GM12878 (cell line): ENCODE measurements around the gene CTNNBIP1. TPM values are rescaled to one million over a fixed set of nuclear protein-coding genes. Genes with fewer than 3 reads are reported as not detected.

Experiments used
- ATAC-seq: fragments of 200-7000 bp; cut with Tn5 transposase; 3 replicates; pipeline ENCODE4 v1.9.1; 2020; ENCODE audit warnings: mild to moderate bottlenecking, moderate library complexity
- BruUV-seq: library from RNA; stranded (reverse); fragments of 400-500 nt; replicated peaks from 2 replicates; lab custom pipeline; 2021; lab: Mats Ljungman, UMichigan
- CTCF ChIA-PET: fragments of 300-600 bp; sonication (Branson Sonifier 250); formaldehyde crosslinking; extraction: SDS; loops from one replicate; lab custom pipeline; 2021; ENCODE audit warnings: inconsistent platforms; lab: Yijun Ruan, JAX
- POLR2A ChIA-PET: fragments of 350-600 bp; formaldehyde crosslinking; extraction: SDS; loops from one replicate; lab custom pipeline; 2021; ENCODE audit warnings: inconsistent platforms; lab: Charles Lee
- RAD21 ChIA-PET: fragments of 300-600 bp; sonication (Branson Sonifier 250); formaldehyde crosslinking; loops from one replicate; lab custom pipeline; 2023; ENCODE audit warnings: antibody characterized with exemption; ENCODE audit not compliant: unreplicated experiment; lab: Charles Lee
- SMC1A ChIA-PET: fragments of 300-600 bp; sonication (Branson Sonifier 250); formaldehyde crosslinking; loops from one replicate; lab custom pipeline; 2023; ENCODE audit not compliant: unreplicated experiment, uncharacterized antibody; lab: Charles Lee
- DNase-seq: peaks from one replicate; pipeline ENCODE4 v3.0.0-alpha.2; 2011; ENCODE audit warnings: low read depth, low spot score
- FAIRE-seq: peaks from 3 replicates; lab custom pipeline; 2011; peaks lifted over from hg19 to GRCh38; lab: Jason Lieb, UNC
- H2AFZ ChIP-seq: 2 replicates; pipeline ENCODE4 v1.6.0; 2011; ENCODE audit warnings: low read depth, low read length, control low read depth; ENCODE audit not compliant: control insufficient read depth
- H3K27ac ChIP-seq: 2 replicates; pipeline ENCODE4 v1.5.1; 2011; ENCODE audit warnings: control low read depth; ENCODE audit not compliant: control insufficient read depth, insufficient read depth
- H3K27me3 ChIP-seq, 2 experiments: replicated peaks in 1 of 2; 2 replicates each; pipeline versions ENCODE4 v1.6.0 to v1.6.1; 2011; ENCODE audit warnings: low read length in 1 of 2; ENCODE audit not compliant: control insufficient read depth in 2 of 2, insufficient read depth in 2 of 2
- H3K36me3 ChIP-seq, 2 experiments: 2 replicates each; pipeline ENCODE4 v1.5.1; 2011; ENCODE audit warnings: low read length in 1 of 2; ENCODE audit not compliant: control insufficient read depth in 2 of 2, insufficient read depth in 2 of 2
- H3K4me1 ChIP-seq: 2 replicates; pipeline ENCODE4 v1.6.1; 2011; ENCODE audit warnings: mild to moderate bottlenecking, low read length, moderate library complexity, mixed read lengths; ENCODE audit not compliant: control insufficient read depth, insufficient read depth
- H3K4me2 ChIP-seq: 2 replicates; pipeline ENCODE4 v1.6.0; 2011; ENCODE audit warnings: control low read depth; ENCODE audit not compliant: control insufficient read depth, insufficient read depth
- H3K4me3 ChIP-seq: fragments of 200-600 bp; sonication (generic); 2 replicates; pipeline ENCODE4 v1.5.1; 2016
- H3K79me2 ChIP-seq: 2 replicates; pipeline ENCODE4 v1.6.0; 2011; ENCODE audit warnings: low read length; ENCODE audit not compliant: control insufficient read depth, insufficient read depth
- H3K9ac ChIP-seq: 2 replicates; pipeline ENCODE4 v1.8.0; 2011; ENCODE audit warnings: low read length, control low read depth, mixed read lengths; ENCODE audit not compliant: control insufficient read depth, insufficient read depth
- H3K9me3 ChIP-seq: replicated peaks from 3 replicates; pipeline ENCODE4 v1.5.1; 2011; ENCODE audit warnings: mild to moderate bottlenecking, low read length; ENCODE audit not compliant: control insufficient read depth, insufficient read depth
- H4K20me1 ChIP-seq: 2 replicates; pipeline ENCODE4 v1.6.0; 2011; ENCODE audit not compliant: control insufficient read depth, insufficient read depth
- BMI1 ChIP-seq: fragments of 450-650 bp; IDR thresholded peaks from 2 replicates; pipeline ENCODE4 v1.6.1; 2016; ENCODE audit warnings: mild to moderate bottlenecking, moderate library complexity, borderline replicate concordance
- CHD1 ChIP-seq: IDR thresholded peaks from 2 replicates; pipeline ENCODE4 v1.6.1; 2012; ENCODE audit warnings: low read depth, low read length, improper control_type of control experiment
- EED ChIP-seq: sonication (generic); IDR thresholded peaks from 2 replicates; pipeline ENCODE4 v1.6.1; 2016; ENCODE audit warnings: antibody characterized with exemption, low read depth
- KAT2A ChIP-seq: conservative IDR thresholded peaks from 2 replicates; pipeline ENCODE4 v1.6.1; 2011; ENCODE audit warnings: low read depth, low read length; ENCODE audit not compliant: control insufficient read depth
- POU2F2 ChIP-seq: IDR thresholded peaks from 3 replicates; pipeline ENCODE4 v1.6.1; 2011; ENCODE audit warnings: low read depth, mild to moderate bottlenecking, low read length, borderline replicate concordance
- RB1 ChIP-seq: fragments of 450-650 bp; formaldehyde crosslinking; IDR thresholded peaks from 2 replicates; pipeline ENCODE4 v1.6.1; 2017; ENCODE audit warnings: mild to moderate bottlenecking, borderline replicate concordance
- SMAD5 ChIP-seq: IDR thresholded peaks from 2 replicates; pipeline ENCODE4 v1.6.1; 2016; ENCODE audit warnings: antibody characterized with exemption, low read depth
- SMC3 ChIP-seq: IDR thresholded peaks from 2 replicates; pipeline ENCODE4 v1.6.1; 2011; ENCODE audit warnings: low read length, improper control_type of control experiment, borderline replicate concordance
- SP1 ChIP-seq: IDR thresholded peaks from one replicate; pipeline ENCODE4 v1.6.1; 2011; ENCODE audit warnings: low read depth, low read length
- SUZ12 ChIP-seq: fragments of 200-600 bp; sonication (generic); IDR thresholded peaks from one replicate; pipeline ENCODE4 v1.6.1; 2018; ENCODE audit warnings: antibody characterized with exemption, mild to moderate bottlenecking; ENCODE audit not compliant: unreplicated experiment
- TCF12 ChIP-seq: IDR thresholded peaks from 2 replicates; pipeline ENCODE4 v1.6.1; 2011; ENCODE audit warnings: low read depth, mild to moderate bottlenecking, low read length
- TCF7 ChIP-seq: IDR thresholded peaks from 2 replicates; pipeline ENCODE4 v1.6.1; 2014; ENCODE audit warnings: antibody characterized with exemption, borderline replicate concordance
- ZNF622 ChIP-seq: fragments of 450-650 bp; IDR thresholded peaks from 2 replicates; pipeline ENCODE4 v1.6.1; 2017; ENCODE audit warnings: mild to moderate bottlenecking, inconsistent platforms
- WGBS: methylation state at CpG from one replicate; pipeline ENCODE4 v1.1.6; 2016; ENCODE audit warnings: low lambda C conversion rate; ENCODE audit not compliant: insufficient replicate concordance, insufficient coverage; ENCODE audit errors: missing lambda C conversion rate; 5-methylcytosine and 5-hydroxymethylcytosine counted together
- in situ Hi-C: fragments of 300-500 bp; cut with MboI; formaldehyde crosslinking; loops from 9 replicates; pipeline ENCODE4 v1.14.3; 2018; ENCODE audit warnings: mixed read lengths
- intact Hi-C: fragments of 100-400 bp; cut with micrococcal nuclease; formaldehyde crosslinking; loops from one replicate; pipeline ENCODE4 v1.14.2; 2022; ENCODE audit not compliant: unreplicated experiment
- polyA plus RNA-seq, 11 experiments: library from polyadenylated mRNA; depleted of rRNA in 4 of 11; unstranded in 6 of 11; stranded (reverse) in 5 of 11; fragments of >200 nt; fragmentation: Nextera tagmentation in 4 of 11; fragmentation: Illumina TruSeq in 1 of 11; extraction: Ambion mirVana in 4 of 11; extraction: Trizol in 1 of 11; gene quantifications; 1 replicate in 1 of 11; 2 replicates in 10 of 11; pipeline versions ENCODE4 v1.2.1 to v1.2.3, GENCODE V29; 2011 to 2016; ENCODE audit warnings: inconsistent platforms in 2 of 11, missing spikeins in 2 of 11, low read depth in 1 of 11
- total RNA-seq, 4 experiments: library from RNA; depleted of rRNA in 3 of 4; stranded (reverse); fragments of >200 nt in 3 of 4; fragmentation: Illumina TruSeq in 1 of 4; extraction: Trizol in 1 of 4; gene quantifications; 2 replicates each; pipeline versions ENCODE4 v1.2.1 to v1.2.3, GENCODE V29; 2013 to 2021
- TF ChIP-seq, protein P1 (sequence below): fragments of 450-650 bp; IDR thresholded peaks from 2 replicates; pipeline ENCODE4 v1.6.1; 2017; ENCODE audit warnings: mild to moderate bottlenecking, moderate library complexity
- TF ChIP-seq, protein P2 (sequence below): fragments of 450-650 bp; IDR thresholded peaks from 2 replicates; pipeline ENCODE4 v1.6.1; 2016; ENCODE audit warnings: mild to moderate bottlenecking, moderate library complexity, borderline replicate concordance
- TF ChIP-seq, protein P3 (sequence below): fragments of 450-650 bp; IDR thresholded peaks from 2 replicates; pipeline ENCODE4 v1.6.1; 2016; ENCODE audit warnings: mild to moderate bottlenecking

Gene CTNNBIP1
- total and polyA plus RNA-seq, 10 of the 15 experiments (the other 5 are each of a cell fraction or from before 2014, with no cell fraction given) = 0.42 to 31.8 (median 10.8) TPM

DNA sequence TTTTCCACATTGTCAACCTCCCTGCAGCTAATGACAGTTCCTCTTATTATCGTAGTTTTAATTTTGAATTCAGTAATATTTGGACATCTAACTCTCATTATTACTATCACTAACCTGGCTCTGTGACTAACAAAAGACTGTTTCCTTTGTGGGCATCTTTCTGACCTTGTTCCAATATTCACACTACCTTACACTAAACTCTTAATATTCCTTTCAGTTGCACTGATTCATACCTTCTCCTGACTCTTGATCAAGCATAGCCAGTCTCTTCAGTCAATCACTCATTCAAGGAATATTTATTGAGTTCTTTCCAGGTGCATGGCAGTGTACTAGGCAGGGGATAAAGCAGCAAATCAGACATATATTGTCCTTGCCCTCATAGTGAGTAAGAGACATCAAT is 7.8 kb upstream of the CTNNBIP1 start:
- H3K4me1 ChIP-seq = no peaks in the 10 kb centered on the region
- H3K4me3 ChIP-seq = no peak overlapping the region
- H3K79me2 ChIP-seq = no peaks in the 10 kb centered on the region
- no peaks in the 10 kb centered on the region for H4K20me1 ChIP-seq
- H3K4me2 ChIP-seq = no peak overlapping the region
- no peak for DNase-seq
- H3K27ac ChIP-seq = no peak overlapping the region
- no peaks in the 10 kb centered on the region for H3K36me3 ChIP-seq
- WGBS = 0% methylated on average over 1 of the region's 1 CpG
- intact Hi-C loops = no loop called here
- H3K9me3 ChIP-seq = no peaks in the 10 kb centered on the region
- H3K27me3 ChIP-seq = no peaks in the 10 kb centered on the region
- POLR2A ChIA-PET = interaction anchor here (0.7 kb wide), 1 partner anchor 40 kb away, joined by 3 read pairs; no protein-coding TSS in a partner anchor
- ATAC-seq = no peak
- in situ Hi-C loops = no loop called here
- SMC1A ChIA-PET = interaction anchor here (1.3 kb wide), 1 partner anchor 43 kb away, joined by 3 read pairs; no protein-coding TSS in a partner anchor
- H2AFZ ChIP-seq = no peak overlapping the region
- RAD21 ChIA-PET = no interaction called here
- no peak overlapping the region for H3K9ac ChIP-seq
- no TSS peak for BruUV-seq
- CTCF ChIA-PET = interaction anchor here (0.5 to 3.3 kb wide), 3 partner anchors 24 to 359 kb away, joined by 4 to 10 read pairs (median 4); no protein-coding TSS in a partner anchor
- FAIRE-seq = no peak
- TF ChIP-seq TCF12 = no peak
- TF ChIP-seq, protein P1, sequence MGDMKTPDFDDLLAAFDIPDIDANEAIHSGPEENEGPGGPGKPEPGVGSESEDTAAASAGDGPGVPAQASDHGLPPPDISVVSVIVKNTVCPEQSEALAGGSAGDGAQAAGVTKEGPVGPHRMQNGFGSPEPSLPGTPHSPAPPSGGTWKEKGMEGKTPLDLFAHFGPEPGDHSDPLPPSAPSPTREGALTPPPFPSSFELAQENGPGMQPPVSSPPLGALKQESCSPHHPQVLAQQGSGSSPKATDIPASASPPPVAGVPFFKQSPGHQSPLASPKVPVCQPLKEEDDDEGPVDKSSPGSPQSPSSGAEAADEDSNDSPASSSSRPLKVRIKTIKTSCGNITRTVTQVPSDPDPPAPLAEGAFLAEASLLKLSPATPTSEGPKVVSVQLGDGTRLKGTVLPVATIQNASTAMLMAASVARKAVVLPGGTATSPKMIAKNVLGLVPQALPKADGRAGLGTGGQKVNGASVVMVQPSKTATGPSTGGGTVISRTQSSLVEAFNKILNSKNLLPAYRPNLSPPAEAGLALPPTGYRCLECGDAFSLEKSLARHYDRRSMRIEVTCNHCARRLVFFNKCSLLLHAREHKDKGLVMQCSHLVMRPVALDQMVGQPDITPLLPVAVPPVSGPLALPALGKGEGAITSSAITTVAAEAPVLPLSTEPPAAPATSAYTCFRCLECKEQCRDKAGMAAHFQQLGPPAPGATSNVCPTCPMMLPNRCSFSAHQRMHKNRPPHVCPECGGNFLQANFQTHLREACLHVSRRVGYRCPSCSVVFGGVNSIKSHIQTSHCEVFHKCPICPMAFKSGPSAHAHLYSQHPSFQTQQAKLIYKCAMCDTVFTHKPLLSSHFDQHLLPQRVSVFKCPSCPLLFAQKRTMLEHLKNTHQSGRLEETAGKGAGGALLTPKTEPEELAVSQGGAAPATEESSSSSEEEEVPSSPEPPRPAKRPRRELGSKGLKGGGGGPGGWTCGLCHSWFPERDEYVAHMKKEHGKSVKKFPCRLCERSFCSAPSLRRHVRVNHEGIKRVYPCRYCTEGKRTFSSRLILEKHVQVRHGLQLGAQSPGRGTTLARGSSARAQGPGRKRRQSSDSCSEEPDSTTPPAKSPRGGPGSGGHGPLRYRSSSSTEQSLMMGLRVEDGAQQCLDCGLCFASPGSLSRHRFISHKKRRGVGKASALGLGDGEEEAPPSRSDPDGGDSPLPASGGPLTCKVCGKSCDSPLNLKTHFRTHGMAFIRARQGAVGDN = no peak
- TF ChIP-seq, protein P2, sequence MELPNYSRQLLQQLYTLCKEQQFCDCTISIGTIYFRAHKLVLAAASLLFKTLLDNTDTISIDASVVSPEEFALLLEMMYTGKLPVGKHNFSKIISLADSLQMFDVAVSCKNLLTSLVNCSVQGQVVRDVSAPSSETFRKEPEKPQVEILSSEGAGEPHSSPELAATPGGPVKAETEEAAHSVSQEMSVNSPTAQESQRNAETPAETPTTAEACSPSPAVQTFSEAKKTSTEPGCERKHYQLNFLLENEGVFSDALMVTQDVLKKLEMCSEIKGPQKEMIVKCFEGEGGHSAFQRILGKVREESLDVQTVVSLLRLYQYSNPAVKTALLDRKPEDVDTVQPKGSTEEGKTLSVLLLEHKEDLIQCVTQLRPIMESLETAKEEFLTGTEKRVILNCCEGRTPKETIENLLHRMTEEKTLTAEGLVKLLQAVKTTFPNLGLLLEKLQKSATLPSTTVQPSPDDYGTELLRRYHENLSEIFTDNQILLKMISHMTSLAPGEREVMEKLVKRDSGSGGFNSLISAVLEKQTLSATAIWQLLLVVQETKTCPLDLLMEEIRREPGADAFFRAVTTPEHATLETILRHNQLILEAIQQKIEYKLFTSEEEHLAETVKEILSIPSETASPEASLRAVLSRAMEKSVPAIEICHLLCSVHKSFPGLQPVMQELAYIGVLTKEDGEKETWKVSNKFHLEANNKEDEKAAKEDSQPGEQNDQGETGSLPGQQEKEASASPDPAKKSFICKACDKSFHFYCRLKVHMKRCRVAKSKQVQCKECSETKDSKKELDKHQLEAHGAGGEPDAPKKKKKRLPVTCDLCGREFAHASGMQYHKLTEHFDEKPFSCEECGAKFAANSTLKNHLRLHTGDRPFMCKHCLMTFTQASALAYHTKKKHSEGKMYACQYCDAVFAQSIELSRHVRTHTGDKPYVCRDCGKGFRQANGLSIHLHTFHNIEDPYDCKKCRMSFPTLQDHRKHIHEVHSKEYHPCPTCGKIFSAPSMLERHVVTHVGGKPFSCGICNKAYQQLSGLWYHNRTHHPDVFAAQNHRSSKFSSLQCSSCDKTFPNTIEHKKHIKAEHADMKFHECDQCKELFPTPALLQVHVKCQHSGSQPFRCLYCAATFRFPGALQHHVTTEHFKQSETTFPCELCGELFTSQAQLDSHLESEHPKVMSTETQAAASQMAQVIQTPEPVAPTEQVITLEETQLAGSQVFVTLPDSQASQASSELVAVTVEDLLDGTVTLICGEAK = no peak
- no peak for TF ChIP-seq ZNF622
- TF ChIP-seq, protein P3, sequence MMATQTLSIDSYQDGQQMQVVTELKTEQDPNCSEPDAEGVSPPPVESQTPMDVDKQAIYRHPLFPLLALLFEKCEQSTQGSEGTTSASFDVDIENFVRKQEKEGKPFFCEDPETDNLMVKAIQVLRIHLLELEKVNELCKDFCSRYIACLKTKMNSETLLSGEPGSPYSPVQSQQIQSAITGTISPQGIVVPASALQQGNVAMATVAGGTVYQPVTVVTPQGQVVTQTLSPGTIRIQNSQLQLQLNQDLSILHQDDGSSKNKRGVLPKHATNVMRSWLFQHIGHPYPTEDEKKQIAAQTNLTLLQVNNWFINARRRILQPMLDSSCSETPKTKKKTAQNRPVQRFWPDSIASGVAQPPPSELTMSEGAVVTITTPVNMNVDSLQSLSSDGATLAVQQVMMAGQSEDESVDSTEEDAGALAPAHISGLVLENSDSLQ = no peak
- no peak for TF ChIP-seq BMI1
- TF ChIP-seq SMC3 = no peak
- TF ChIP-seq CHD1 = no peak
- TF ChIP-seq SUZ12 = no peak
- TF ChIP-seq RB1 = no peak
- no peak for TF ChIP-seq KAT2A
- no peak for TF ChIP-seq EED
- TF ChIP-seq SMAD5 = no peak
- TF ChIP-seq SP1 = no peak
- TF ChIP-seq TCF7 = no peak
- no peak for TF ChIP-seq POU2F2
